ENCODE data around the gene NFATC2.

DNA sequence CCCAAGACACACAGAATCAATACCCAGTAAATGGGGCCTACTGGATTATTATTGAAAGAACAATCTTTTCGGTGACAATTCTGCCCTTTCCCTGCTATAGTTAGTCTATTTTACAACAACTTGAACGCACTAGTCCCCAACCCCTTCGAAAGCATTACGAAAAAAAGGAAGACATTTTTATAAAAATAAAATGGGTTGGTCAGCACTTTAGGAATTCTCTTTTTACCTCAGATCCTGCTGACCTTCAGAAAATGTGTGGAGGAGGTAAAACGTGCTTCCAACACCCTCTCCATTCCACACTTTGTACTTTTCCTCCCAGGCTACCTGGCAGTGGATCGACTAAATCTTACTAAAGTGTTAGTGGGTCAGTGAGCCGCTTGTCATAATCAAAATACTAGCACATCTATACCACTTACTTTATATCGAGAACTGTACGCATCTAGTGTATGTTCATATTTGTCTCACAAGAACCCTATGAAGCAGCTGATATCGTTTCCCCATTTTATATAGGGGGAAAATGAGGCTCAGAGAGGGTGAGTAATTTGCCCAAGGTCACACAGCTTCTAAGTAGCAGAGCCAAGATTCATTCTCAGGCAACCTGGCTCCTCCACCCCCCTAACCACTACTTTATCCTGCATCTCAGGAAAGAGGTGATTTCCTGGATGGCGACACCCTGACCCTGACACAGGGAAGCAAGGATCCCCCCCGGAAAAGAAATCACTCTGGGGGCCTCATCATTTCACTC, 10.6 kb downstream of the NFATC2 start:
- TF ChIP-seq, protein P1, sequence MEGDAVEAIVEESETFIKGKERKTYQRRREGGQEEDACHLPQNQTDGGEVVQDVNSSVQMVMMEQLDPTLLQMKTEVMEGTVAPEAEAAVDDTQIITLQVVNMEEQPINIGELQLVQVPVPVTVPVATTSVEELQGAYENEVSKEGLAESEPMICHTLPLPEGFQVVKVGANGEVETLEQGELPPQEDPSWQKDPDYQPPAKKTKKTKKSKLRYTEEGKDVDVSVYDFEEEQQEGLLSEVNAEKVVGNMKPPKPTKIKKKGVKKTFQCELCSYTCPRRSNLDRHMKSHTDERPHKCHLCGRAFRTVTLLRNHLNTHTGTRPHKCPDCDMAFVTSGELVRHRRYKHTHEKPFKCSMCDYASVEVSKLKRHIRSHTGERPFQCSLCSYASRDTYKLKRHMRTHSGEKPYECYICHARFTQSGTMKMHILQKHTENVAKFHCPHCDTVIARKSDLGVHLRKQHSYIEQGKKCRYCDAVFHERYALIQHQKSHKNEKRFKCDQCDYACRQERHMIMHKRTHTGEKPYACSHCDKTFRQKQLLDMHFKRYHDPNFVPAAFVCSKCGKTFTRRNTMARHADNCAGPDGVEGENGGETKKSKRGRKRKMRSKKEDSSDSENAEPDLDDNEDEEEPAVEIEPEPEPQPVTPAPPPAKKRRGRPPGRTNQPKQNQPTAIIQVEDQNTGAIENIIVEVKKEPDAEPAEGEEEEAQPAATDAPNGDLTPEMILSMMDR (conservative IDR thresholded peaks at IDR 0.05; ENCODE audit: low read depth in 2 of 2), result no peak
- TF ChIP-seq EZH2phosphoT487 (IDR thresholded peaks at IDR 0.05; ENCODE audit: unreplicated experiment) (no peak), POLR2AphosphoS5 (IDR thresholded peaks at IDR 0.05; ENCODE audit: low read depth) (no peak), ZNF331 (CRISPR knock-in tag; IDR thresholded peaks at IDR 0.05; ENCODE audit: low read depth) (no peak), JUNB (IDR thresholded peaks at IDR 0.05; ENCODE audit: unreplicated experiment) (no peak), EZH2 (IDR thresholded peaks at IDR 0.05; ENCODE audit: low read depth, unreplicated experiment) (no peak), CREB1 (CRISPR knock-in tag; IDR thresholded peaks at IDR 0.05; ENCODE audit: low read depth) (no peak), STAT1 (IDR thresholded peaks at IDR 0.05; ENCODE audit: unreplicated experiment) (no peak)
- TF ChIP-seq, protein P2, sequence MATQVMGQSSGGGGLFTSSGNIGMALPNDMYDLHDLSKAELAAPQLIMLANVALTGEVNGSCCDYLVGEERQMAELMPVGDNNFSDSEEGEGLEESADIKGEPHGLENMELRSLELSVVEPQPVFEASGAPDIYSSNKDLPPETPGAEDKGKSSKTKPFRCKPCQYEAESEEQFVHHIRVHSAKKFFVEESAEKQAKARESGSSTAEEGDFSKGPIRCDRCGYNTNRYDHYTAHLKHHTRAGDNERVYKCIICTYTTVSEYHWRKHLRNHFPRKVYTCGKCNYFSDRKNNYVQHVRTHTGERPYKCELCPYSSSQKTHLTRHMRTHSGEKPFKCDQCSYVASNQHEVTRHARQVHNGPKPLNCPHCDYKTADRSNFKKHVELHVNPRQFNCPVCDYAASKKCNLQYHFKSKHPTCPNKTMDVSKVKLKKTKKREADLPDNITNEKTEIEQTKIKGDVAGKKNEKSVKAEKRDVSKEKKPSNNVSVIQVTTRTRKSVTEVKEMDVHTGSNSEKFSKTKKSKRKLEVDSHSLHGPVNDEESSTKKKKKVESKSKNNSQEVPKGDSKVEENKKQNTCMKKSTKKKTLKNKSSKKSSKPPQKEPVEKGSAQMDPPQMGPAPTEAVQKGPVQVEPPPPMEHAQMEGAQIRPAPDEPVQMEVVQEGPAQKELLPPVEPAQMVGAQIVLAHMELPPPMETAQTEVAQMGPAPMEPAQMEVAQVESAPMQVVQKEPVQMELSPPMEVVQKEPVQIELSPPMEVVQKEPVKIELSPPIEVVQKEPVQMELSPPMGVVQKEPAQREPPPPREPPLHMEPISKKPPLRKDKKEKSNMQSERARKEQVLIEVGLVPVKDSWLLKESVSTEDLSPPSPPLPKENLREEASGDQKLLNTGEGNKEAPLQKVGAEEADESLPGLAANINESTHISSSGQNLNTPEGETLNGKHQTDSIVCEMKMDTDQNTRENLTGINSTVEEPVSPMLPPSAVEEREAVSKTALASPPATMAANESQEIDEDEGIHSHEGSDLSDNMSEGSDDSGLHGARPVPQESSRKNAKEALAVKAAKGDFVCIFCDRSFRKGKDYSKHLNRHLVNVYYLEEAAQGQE (IDR thresholded peaks at IDR 0.05; ENCODE audit: unreplicated experiment), result no peak
- TF ChIP-seq, protein P3, sequence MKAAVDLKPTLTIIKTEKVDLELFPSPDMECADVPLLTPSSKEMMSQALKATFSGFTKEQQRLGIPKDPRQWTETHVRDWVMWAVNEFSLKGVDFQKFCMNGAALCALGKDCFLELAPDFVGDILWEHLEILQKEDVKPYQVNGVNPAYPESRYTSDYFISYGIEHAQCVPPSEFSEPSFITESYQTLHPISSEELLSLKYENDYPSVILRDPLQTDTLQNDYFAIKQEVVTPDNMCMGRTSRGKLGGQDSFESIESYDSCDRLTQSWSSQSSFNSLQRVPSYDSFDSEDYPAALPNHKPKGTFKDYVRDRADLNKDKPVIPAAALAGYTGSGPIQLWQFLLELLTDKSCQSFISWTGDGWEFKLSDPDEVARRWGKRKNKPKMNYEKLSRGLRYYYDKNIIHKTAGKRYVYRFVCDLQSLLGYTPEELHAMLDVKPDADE (IDR thresholded peaks at IDR 0.05), result no peak
- TF ChIP-seq, protein P4, sequence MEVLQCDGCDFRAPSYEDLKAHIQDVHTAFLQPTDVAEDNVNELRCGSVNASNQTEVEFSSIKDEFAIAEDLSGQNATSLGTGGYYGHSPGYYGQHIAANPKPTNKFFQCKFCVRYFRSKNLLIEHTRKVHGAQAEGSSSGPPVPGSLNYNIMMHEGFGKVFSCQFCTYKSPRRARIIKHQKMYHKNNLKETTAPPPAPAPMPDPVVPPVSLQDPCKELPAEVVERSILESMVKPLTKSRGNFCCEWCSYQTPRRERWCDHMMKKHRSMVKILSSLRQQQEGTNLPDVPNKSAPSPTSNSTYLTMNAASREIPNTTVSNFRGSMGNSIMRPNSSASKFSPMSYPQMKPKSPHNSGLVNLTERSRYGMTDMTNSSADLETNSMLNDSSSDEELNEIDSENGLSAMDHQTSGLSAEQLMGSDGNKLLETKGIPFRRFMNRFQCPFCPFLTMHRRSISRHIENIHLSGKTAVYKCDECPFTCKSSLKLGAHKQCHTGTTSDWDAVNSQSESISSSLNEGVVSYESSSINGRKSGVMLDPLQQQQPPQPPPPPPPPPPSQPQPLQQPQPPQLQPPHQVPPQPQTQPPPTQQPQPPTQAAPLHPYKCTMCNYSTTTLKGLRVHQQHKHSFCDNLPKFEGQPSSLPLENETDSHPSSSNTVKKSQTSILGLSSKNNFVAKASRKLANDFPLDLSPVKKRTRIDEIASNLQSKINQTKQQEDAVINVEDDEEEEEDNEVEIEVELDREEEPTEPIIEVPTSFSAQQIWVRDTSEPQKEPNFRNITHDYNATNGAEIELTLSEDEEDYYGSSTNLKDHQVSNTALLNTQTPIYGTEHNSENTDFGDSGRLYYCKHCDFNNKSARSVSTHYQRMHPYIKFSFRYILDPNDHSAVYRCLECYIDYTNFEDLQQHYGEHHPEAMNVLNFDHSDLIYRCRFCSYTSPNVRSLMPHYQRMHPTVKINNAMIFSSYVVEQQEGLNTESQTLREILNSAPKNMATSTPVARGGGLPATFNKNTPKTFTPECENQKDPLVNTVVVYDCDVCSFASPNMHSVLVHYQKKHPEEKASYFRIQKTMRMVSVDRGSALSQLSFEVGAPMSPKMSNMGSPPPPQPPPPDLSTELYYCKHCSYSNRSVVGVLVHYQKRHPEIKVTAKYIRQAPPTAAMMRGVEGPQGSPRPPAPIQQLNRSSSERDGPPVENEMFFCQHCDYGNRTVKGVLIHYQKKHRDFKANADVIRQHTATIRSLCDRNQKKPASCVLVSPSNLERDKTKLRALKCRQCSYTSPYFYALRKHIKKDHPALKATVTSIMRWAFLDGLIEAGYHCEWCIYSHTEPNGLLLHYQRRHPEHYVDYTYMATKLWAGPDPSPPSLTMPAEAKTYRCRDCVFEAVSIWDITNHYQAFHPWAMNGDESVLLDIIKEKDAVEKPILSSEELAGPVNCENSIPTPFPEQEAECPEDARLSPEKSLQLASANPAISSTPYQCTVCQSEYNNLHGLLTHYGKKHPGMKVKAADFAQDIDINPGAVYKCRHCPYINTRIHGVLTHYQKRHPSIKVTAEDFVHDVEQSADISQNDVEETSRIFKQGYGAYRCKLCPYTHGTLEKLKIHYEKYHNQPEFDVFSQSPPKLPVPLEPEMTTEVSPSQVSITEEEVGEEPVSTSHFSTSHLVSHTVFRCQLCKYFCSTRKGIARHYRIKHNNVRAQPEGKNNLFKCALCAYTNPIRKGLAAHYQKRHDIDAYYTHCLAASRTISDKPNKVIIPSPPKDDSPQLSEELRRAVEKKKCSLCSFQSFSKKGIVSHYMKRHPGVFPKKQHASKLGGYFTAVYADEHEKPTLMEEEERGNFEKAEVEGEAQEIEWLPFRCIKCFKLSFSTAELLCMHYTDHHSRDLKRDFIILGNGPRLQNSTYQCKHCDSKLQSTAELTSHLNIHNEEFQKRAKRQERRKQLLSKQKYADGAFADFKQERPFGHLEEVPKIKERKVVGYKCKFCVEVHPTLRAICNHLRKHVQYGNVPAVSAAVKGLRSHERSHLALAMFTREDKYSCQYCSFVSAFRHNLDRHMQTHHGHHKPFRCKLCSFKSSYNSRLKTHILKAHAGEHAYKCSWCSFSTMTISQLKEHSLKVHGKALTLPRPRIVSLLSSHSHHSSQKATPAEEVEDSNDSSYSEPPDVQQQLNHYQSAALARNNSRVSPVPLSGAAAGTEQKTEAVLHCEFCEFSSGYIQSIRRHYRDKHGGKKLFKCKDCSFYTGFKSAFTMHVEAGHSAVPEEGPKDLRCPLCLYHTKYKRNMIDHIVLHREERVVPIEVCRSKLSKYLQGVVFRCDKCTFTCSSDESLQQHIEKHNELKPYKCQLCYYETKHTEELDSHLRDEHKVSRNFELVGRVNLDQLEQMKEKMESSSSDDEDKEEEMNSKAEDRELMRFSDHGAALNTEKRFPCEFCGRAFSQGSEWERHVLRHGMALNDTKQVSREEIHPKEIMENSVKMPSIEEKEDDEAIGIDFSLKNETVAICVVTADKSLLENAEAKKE (CRISPR knock-in tag; IDR thresholded peaks at IDR 0.05), result no peak
